ENCODE results near the gene UBXN1. TPM values are rescaled to one million over a fixed set of nuclear protein-coding genes. Genes with fewer than 3 reads are reported as not detected.

The UBXN1 gene
- total and polyA plus RNA-seq, 5 donors from 2014 or later: 204 to 252 (median 224) TPM

DNA sequence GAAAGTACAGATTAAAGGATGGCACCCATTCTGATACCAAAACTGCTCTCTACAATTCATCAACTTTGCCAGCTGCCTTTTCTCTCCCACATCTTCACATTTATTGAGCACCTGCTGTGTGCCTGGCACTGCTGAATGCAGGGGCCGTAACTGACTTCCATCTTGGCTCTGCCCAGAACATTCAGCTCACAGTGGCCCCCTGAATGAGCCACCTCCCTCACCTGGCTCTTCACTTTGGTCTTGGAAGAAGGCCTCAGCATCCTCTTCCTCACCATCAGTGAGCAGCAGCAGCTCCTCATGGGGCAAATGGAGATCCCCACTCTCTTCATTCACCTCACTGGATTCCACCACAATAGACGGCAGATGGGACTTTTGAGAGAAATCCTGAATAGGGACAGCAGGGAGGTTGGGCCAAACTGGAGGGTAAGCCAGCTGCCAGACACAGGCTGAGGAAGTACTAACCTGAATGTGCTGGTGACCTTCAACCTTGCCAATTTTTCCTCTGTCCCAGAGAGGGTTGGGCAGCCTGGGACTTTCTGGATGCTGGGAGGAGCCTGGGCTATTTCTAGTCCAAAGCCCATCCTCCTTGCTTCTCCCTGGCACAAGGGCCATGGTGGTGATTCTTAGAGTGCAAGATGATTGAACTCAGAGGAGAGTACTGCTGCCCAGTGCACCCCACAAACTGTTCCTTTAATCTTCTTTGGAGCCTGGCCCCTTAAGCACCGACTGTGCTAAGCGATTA, 9.3 kb downstream of the UBXN1 start:
- Mint-ChIP-seq H3K4me1 (peaks cover 8 to 80% (median 36%) of the 10 kb centered on the region in 4 donors), H3K9me3 (no peaks in the 10 kb centered on the region), H3K27me3 (peaks cover 4% of the 10 kb centered on the region), H3K36me3 (peaks cover 7% of the 10 kb centered on the region), H3K4me3 (peak overlapping the region; percentile 74 to 100 (median 98)), H3K27ac (peak overlapping the region in 2 of 3 donors; percentile 90)
- Histone ChIP-seq H3K4me1 (ENCODE audit: control insufficient read depth, insufficient read depth, low read length, poor library complexity, severe bottlenecking) (peaks cover 50% of the 10 kb centered on the region), H3K27me3 (ENCODE audit: control insufficient read depth, insufficient read depth, low read length) (no peaks in the 10 kb centered on the region), H3K36me3 (ENCODE audit: control insufficient read depth, insufficient read depth, low read length) (peaks cover 16% of the 10 kb centered on the region), H3K4me3 (ENCODE audit: low read depth, low read length) (no peak overlapping the region), H3K9me3 (ENCODE audit: control insufficient read depth in 2 of 2, low read length in 2 of 2) (no peaks in the 10 kb centered on the region), H3K27ac (ENCODE audit: insufficient read depth, low read length, poor library complexity, severe bottlenecking) (peak overlapping the region; percentile 24)
- no peak for ATAC-seq (ENCODE audit: low read depth in 2 of 2)
- DNase-seq: no peak

- DNase-seq (no peak), ATAC-seq (ENCODE audit: low read depth in 2 of 2) (no peak)
- H3K9me3 Mint-ChIP-seq: no peaks in the 10 kb centered on the region
- Histone ChIP-seq H3K4me3 (ENCODE audit: low read depth, low read length) (peak overlapping the region; percentile 93), H3K4me1 (ENCODE audit: control insufficient read depth, insufficient read depth, low read length, poor library complexity, severe bottlenecking) (peaks cover 53% of the 10 kb centered on the region), H3K27me3 (ENCODE audit: control insufficient read depth, insufficient read depth, low read length) (no peaks in the 10 kb centered on the region), H3K9me3 (ENCODE audit: control insufficient read depth in 2 of 2, low read length in 2 of 2) (no peaks in the 10 kb centered on the region), H3K36me3 (ENCODE audit: control insufficient read depth, insufficient read depth, low read length) (peaks cover 17% of the 10 kb centered on the region), H3K27ac (ENCODE audit: insufficient read depth, low read length, poor library complexity, severe bottlenecking) (no peak overlapping the region)
- peak overlapping the region in 1 of 3 donors; percentile 5 for H3K27ac Mint-ChIP-seq
- peaks cover 10% of the 10 kb centered on the region for H3K36me3 Mint-ChIP-seq
- peak overlapping the region; percentile 96 to 100 (median 97) for H3K4me3 Mint-ChIP-seq
- peaks cover 4% of the 10 kb centered on the region for H3K27me3 Mint-ChIP-seq
- peaks cover 8 to 76% (median 41%) of the 10 kb centered on the region in 4 donors for H3K4me1 Mint-ChIP-seq
Measured at GRCh38 chr11:62667460-62667859, 11.4 kb downstream of the UBXN1 start.

- Histone ChIP-seq H3K9me3 (ENCODE audit: control insufficient read depth in 2 of 2, low read length in 2 of 2) (no peaks in the 10 kb centered on the region), H3K27ac (ENCODE audit: insufficient read depth, low read length, poor library complexity, severe bottlenecking) (peak overlapping the region; percentile 89), H3K27me3 (ENCODE audit: control insufficient read depth, insufficient read depth, low read length) (no peaks in the 10 kb centered on the region), H3K4me3 (ENCODE audit: low read depth, low read length) (peak overlapping the region; percentile 93), H3K4me1 (ENCODE audit: control insufficient read depth, insufficient read depth, low read length, poor library complexity, severe bottlenecking) (peaks cover 46% of the 10 kb centered on the region), H3K36me3 (ENCODE audit: control insufficient read depth, insufficient read depth, low read length) (peaks cover 17% of the 10 kb centered on the region)
- Mint-ChIP-seq H3K27me3 (peaks cover 4% of the 10 kb centered on the region), H3K36me3 (peaks cover 7% of the 10 kb centered on the region), H3K9me3 (no peaks in the 10 kb centered on the region), H3K4me3 (peak overlapping the region; percentile 96 to 100 (median 97)), H3K27ac (peak overlapping the region; percentile 93 to 97 (median 94)), H3K4me1 (peaks cover 5 to 73% (median 36%) of the 10 kb centered on the region in 4 donors)
- no peak for DNase-seq
- ATAC-seq (ENCODE audit: low read depth in 2 of 2): no peak
Measured at GRCh38 chr11:62666259-62666926, 12.5 kb downstream of the UBXN1 start.

GRCh38 chr11:62665599-62666258, 13.1 kb downstream of the UBXN1 start:
- Histone ChIP-seq H3K4me3 (ENCODE audit: low read depth, low read length) (peak overlapping the region; percentile 93), H3K27ac (ENCODE audit: insufficient read depth, low read length, poor library complexity, severe bottlenecking) (peak overlapping the region; percentile 89), H3K36me3 (ENCODE audit: control insufficient read depth, insufficient read depth, low read length) (peaks cover 17% of the 10 kb centered on the region), H3K27me3 (ENCODE audit: control insufficient read depth, insufficient read depth, low read length) (no peaks in the 10 kb centered on the region), H3K9me3 (ENCODE audit: control insufficient read depth in 2 of 2, low read length in 2 of 2) (no peaks in the 10 kb centered on the region), H3K4me1 (ENCODE audit: control insufficient read depth, insufficient read depth, low read length, poor library complexity, severe bottlenecking) (peaks cover 42% of the 10 kb centered on the region)
- peaks cover 4% of the 10 kb centered on the region for H3K27me3 Mint-ChIP-seq
- DNase-seq (peak; percentile 49 to 60 (median 58)), ATAC-seq (ENCODE audit: low read depth in 2 of 2) (peak; percentile 25 to 28)
- peak overlapping the region; percentile 53 to 97 (median 93) for H3K27ac Mint-ChIP-seq
- peak overlapping the region; percentile 96 to 100 (median 97) for H3K4me3 Mint-ChIP-seq
- no peaks in the 10 kb centered on the region for H3K9me3 Mint-ChIP-seq
- H3K36me3 Mint-ChIP-seq: peaks cover 7% of the 10 kb centered on the region
- H3K4me1 Mint-ChIP-seq: peaks cover 5 to 66% (median 33%) of the 10 kb centered on the region in 4 donors

- Mint-ChIP-seq H3K4me3 (peak within 1 kb of the TSS; percentile 96 to 100 (median 97)), H3K4me1 (peaks cover 1 to 60% (median 30%) of the 10 kb centered on the region in 4 donors), H3K36me3 (peaks cover 7% of the 10 kb centered on the region), H3K27me3 (peaks cover 4% of the 10 kb centered on the region), H3K27ac (peak within 1 kb of the TSS; percentile 91 to 97 (median 93)), H3K9me3 (no peaks in the 10 kb centered on the region)
- Histone ChIP-seq H3K9me3 (ENCODE audit: control insufficient read depth in 2 of 2, low read length in 2 of 2) (no peaks in the 10 kb centered on the region), H3K27ac (ENCODE audit: insufficient read depth, low read length, poor library complexity, severe bottlenecking) (peak within 1 kb of the TSS; percentile 89), H3K36me3 (ENCODE audit: control insufficient read depth, insufficient read depth, low read length) (peaks cover 17% of the 10 kb centered on the region), H3K27me3 (ENCODE audit: control insufficient read depth, insufficient read depth, low read length) (no peaks in the 10 kb centered on the region), H3K4me3 (ENCODE audit: low read depth, low read length) (peak within 1 kb of the TSS; percentile 93), H3K4me1 (ENCODE audit: control insufficient read depth, insufficient read depth, low read length, poor library complexity, severe bottlenecking) (peaks cover 41% of the 10 kb centered on the region)
- ATAC-seq (ENCODE audit: low read depth in 2 of 2): peak; percentile 92 to 94
- peak; percentile 90 to 96 (median 94) for DNase-seq
Measured at GRCh38 chr11:62665075-62665598, 13.7 kb downstream of the UBXN1 start, which contains the start of the genes C11orf98 and CSKMT. Gene C11orf98, minus strand, starts transcription at chr11:62665210. Its CDS starts 41 bp downstream, at chr11:62665169. Gene CSKMT, plus strand, starts transcription at chr11:62665312. Its CDS starts 568 bp downstream, at chr11:62665880.

- Histone ChIP-seq H3K9me3 (ENCODE audit: control insufficient read depth in 2 of 2, low read length in 2 of 2) (no peaks in the 10 kb centered on the region), H3K4me3 (ENCODE audit: low read depth, low read length) (peak overlapping the region; percentile 93), H3K27me3 (ENCODE audit: control insufficient read depth, insufficient read depth, low read length) (no peaks in the 10 kb centered on the region), H3K4me1 (ENCODE audit: control insufficient read depth, insufficient read depth, low read length, poor library complexity, severe bottlenecking) (peaks cover 41% of the 10 kb centered on the region), H3K36me3 (ENCODE audit: control insufficient read depth, insufficient read depth, low read length) (peaks cover 17% of the 10 kb centered on the region), H3K27ac (ENCODE audit: insufficient read depth, low read length, poor library complexity, severe bottlenecking) (peak overlapping the region; percentile 89)
- H3K4me3 Mint-ChIP-seq: peak overlapping the region; percentile 96 to 100 (median 97)
- peaks cover 0 to 55% (median 27%) of the 10 kb centered on the region in 4 donors for H3K4me1 Mint-ChIP-seq
- peak overlapping the region; percentile 91 to 97 (median 93) for H3K27ac Mint-ChIP-seq
- H3K36me3 Mint-ChIP-seq: peaks cover 7% of the 10 kb centered on the region
- H3K9me3 Mint-ChIP-seq: no peaks in the 10 kb centered on the region
- DNase-seq: peak in 2 of 3 donors; percentile 48 to 83
- peak; percentile 45 to 57 for ATAC-seq (ENCODE audit: low read depth in 2 of 2)
- H3K27me3 Mint-ChIP-seq: peaks cover 4% of the 10 kb centered on the region
Measured at GRCh38 chr11:62664405-62665074, 14.3 kb downstream of the UBXN1 start.
